K562 (cell line): ENCODE measurements around the gene RHPN2. TPM values are rescaled to one million over a fixed set of nuclear protein-coding genes. Genes with fewer than 3 reads are reported as not detected.

Experiments
- ATAC-seq: fragments of 200-7000 bp; cut with Tn5 transposase; 3 replicates; pipeline ENCODE4 v1.9.1; 2020; ENCODE audit warnings: moderate library complexity
- BruUV-seq: library from RNA; stranded (reverse); fragments of 400-500 nt; replicated peaks from 2 replicates; lab custom pipeline; 2021; lab: Mats Ljungman, UMichigan
- CTCF ChIA-PET: fragments of 300-600 bp; formaldehyde crosslinking; extraction: SDS; loops from one replicate; lab custom pipeline; 2021; ENCODE audit warnings: low intra/inter-chr PET ratio; lab: Yijun Ruan, JAX
- POLR2A ChIA-PET: fragments of 300-600, 350-650 bp; sonication (Branson Sonifier 250); formaldehyde crosslinking; extraction: SDS; loops from one replicate; lab custom pipeline; 2021; ENCODE audit warnings: antibody characterized with exemption, inconsistent platforms; lab: Yijun Ruan, JAX
- DNase-seq, 4 experiments: peaks; one replicate each; pipeline versions ENCODE4 v3.0.0 to v3.0.0-alpha.2; 2011 to 2018; ENCODE audit warnings: low spot score in 3 of 4, mixed read lengths in 3 of 4; ENCODE audit errors: extremely low read depth in 1 of 4
- FAIRE-seq: peaks from 2 replicates; lab custom pipeline; 2011; peaks lifted over from hg19 to GRCh38; lab: Jason Lieb, UNC
- H2AFZ ChIP-seq: 2 replicates; pipeline ENCODE4 v1.6.0; 2011; ENCODE audit warnings: low read depth, low read length, control low read depth, inconsistent platforms
- H3K27ac ChIP-seq: fragments of 200-600 bp; 3 replicates; pipeline ENCODE4 v1.8.0; 2011; ENCODE audit warnings: low read depth, mild to moderate bottlenecking, control low read depth, inconsistent platforms, low read length, moderate library complexity, mixed read lengths; ENCODE audit errors: extremely low read depth
- H3K27me3 ChIP-seq, 2 experiments: fragments of 300-600 bp in 1 of 2; 2 replicates in 1 of 2; 3 replicates in 1 of 2; pipeline versions ENCODE4 v1.6.0 to v1.8.0; 2011; ENCODE audit warnings: inconsistent platforms in 2 of 2, low read length in 2 of 2, mild to moderate bottlenecking in 1 of 2, mixed read lengths in 1 of 2, moderate library complexity in 1 of 2; ENCODE audit not compliant: control insufficient read depth in 2 of 2, insufficient read depth in 2 of 2
- H3K36me3 ChIP-seq: fragments of 300-600 bp; 3 replicates; pipeline ENCODE4 v1.8.0; 2011; ENCODE audit warnings: mild to moderate bottlenecking, low read length, inconsistent platforms; ENCODE audit not compliant: control insufficient read depth, insufficient read depth
- H3K4me1 ChIP-seq, 2 experiments: fragments of 200-600 bp in 1 of 2; replicated peaks in 1 of 2; 2 replicates in 1 of 2; 3 replicates in 1 of 2; pipeline versions ENCODE4 v1.5.1 to v1.8.0; 2011; ENCODE audit warnings: inconsistent platforms in 2 of 2, low read length in 2 of 2, mild to moderate bottlenecking in 1 of 2, mixed read lengths in 1 of 2, moderate library complexity in 1 of 2; ENCODE audit not compliant: control insufficient read depth in 2 of 2, insufficient read depth in 2 of 2
- H3K4me2 ChIP-seq: 2 replicates; pipeline ENCODE4 v1.6.1; 2011; ENCODE audit warnings: low read length, control low read depth, inconsistent platforms, mixed read lengths; ENCODE audit not compliant: insufficient read depth
- H3K4me3 ChIP-seq: fragments of 200-600 bp; sonication (generic), shearing (Covaris generic); 2 replicates; pipeline ENCODE4 v1.5.1; 2016; ENCODE audit warnings: control low read depth, inconsistent platforms
- H3K79me2 ChIP-seq: fragments of 200-600 bp; 3 replicates; pipeline ENCODE4 v1.8.0; 2011; ENCODE audit warnings: low read length, inconsistent platforms; ENCODE audit not compliant: control insufficient read depth, insufficient read depth
- H3K9ac ChIP-seq, 2 experiments: 2 replicates each; pipeline versions ENCODE4 v1.6.0 to v1.6.1; 2011; ENCODE audit warnings: low read depth in 2 of 2, low read length in 2 of 2, control low read depth in 1 of 2, inconsistent platforms in 1 of 2, mild to moderate bottlenecking in 1 of 2, mixed read lengths in 1 of 2; ENCODE audit not compliant: insufficient read depth in 1 of 2
- H3K9me1 ChIP-seq: one replicate; pipeline ENCODE4 v1.6.0; 2011; ENCODE audit warnings: inconsistent platforms, mild to moderate bottlenecking, low read length, moderate library complexity; ENCODE audit not compliant: control insufficient read depth, insufficient read depth
- H3K9me3 ChIP-seq: replicated peaks from 2 replicates; pipeline ENCODE4 v1.5.1; 2011; ENCODE audit warnings: low read depth, low read length, inconsistent platforms; ENCODE audit not compliant: control insufficient read depth, insufficient read depth
- H4K20me1 ChIP-seq: replicated peaks from 2 replicates; pipeline ENCODE4 v1.6.1; 2011; ENCODE audit warnings: low read length, inconsistent platforms, mixed read lengths; ENCODE audit not compliant: control insufficient read depth, insufficient read depth
- CEBPB ChIP-seq: fragments of 450-650 bp; IDR thresholded peaks from 2 replicates; pipeline ENCODE4 v1.6.1; 2016; ENCODE audit warnings: missing genetic modification characterization, missing compliant biosample characterization
- NFIC ChIP-seq: fragments of 450-650 bp; IDR thresholded peaks from 2 replicates; pipeline ENCODE4 v1.6.1; 2017; ENCODE audit warnings: mild to moderate bottlenecking, inconsistent platforms
- WGBS: fragments of 100-300 bp; shearing (Covaris generic); methylation state at CpG from one replicate; pipeline ENCODE4 v1.1.6; 2016; ENCODE audit warnings: low coverage, mixed read lengths; ENCODE audit not compliant: insufficient coverage; ENCODE audit errors: missing lambda C conversion rate; 5-methylcytosine and 5-hydroxymethylcytosine counted together
- in situ Hi-C: fragments of 300-500 bp; cut with MboI; formaldehyde crosslinking; loops from 4 replicates; pipeline ENCODE4 v1.15.0; 2018; ENCODE audit warnings: inconsistent platforms, mixed read lengths
- intact Hi-C: fragments of 100-400 bp; cut with micrococcal nuclease; formaldehyde crosslinking; loops from 2 replicates; pipeline ENCODE4 v1.14.2; 2022
- polyA plus RNA-seq, 8 experiments: library from polyadenylated mRNA; depleted of rRNA in 4 of 8; stranded (reverse) in 5 of 8; unstranded in 3 of 8; fragments of >200 nt; fragmentation: Nextera tagmentation in 2 of 8; fragmentation: Illumina TruSeq in 1 of 8; extraction: Ambion mirVana in 2 of 8; extraction: Trizol in 1 of 8; gene quantifications; 2 replicates each; pipeline versions ENCODE4 v1.2.1 to v1.2.3, GENCODE V29; 2011 to 2014; ENCODE audit warnings: inconsistent platforms in 1 of 8, missing spikeins in 1 of 8
- total RNA-seq, 7 experiments: library from RNA; depleted of rRNA in 6 of 7; stranded (reverse); fragments of >200 nt in 6 of 7; fragmentation: Illumina TruSeq in 2 of 7; extraction: Trizol in 2 of 7; gene quantifications; 2 replicates each; pipeline versions ENCODE4 v1.2.1 to v1.2.3, GENCODE V29; 2011 to 2021; ENCODE audit warnings: low replicate concordance in 1 of 7
- TF ChIP-seq, protein P1 (sequence below): fragments of 450-650 bp; IDR thresholded peaks from 2 replicates; pipeline ENCODE4 v1.6.1; 2016; ENCODE audit warnings: mild to moderate bottlenecking
- TF ChIP-seq, protein P2 (sequence below): fragments of 250-450 bp; sonication (Bioruptor Pico); IDR thresholded peaks from 2 replicates; pipeline ENCODE4 v1.5.0; 2021; ENCODE audit warnings: mild to moderate bottlenecking, moderate library complexity

The RHPN2 gene
- total and polyA plus RNA-seq, 9 of the 15 experiments (the other 6 are each of a cell fraction or from before 2014, with no cell fraction given) = 0.63 to 9.9 (median 3.2) TPM

DNA sequence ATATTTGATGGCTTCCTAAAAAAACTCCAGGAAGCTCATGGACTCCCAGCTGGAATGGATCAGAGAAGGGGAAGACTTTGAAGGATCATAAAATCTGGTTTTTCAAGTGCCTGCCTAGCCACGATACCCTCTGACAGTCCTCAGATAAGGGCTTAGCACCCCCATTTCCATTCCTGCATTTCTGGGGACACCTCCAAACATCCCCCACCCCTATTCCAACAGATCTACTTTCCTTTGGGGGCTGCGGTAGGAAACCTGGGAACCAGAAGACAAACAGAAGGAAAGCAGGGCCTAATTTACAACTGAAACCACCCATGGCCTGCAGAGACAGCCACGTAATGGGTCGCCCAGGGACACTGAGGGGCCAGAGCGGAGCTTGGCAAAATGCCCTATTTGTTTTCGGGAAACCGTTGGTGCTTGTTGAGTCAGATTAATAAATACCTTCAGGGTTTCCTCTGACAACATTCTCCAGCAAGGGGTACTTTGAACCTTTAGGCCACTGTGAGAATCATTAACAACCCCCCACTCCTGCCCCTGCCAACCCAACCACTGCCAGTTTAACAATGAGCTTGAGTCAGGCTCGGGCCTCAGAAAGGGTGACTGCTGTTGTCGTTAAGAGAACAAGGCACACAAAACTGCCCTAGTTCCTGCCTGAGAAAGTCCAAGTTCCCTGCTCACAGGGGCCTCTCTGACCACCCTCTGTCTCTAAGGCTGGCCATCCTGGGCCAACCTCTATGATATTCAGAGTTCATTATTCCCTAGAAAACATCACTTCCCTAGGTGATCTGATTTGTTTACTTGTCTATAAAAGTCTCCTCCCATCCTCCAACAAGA lies 23.5 kb downstream of the RHPN2 start:
- CTCF ChIA-PET = no interaction called here
- DNase-seq (no peak), FAIRE-seq (no peak), ATAC-seq (no peak)
- Histone ChIP-seq H3K4me1 (no peaks in the 10 kb centered on the region; a peak in 1 of 5 replicates), H3K9me1 (no peaks in the 10 kb centered on the region), H4K20me1 (no peaks in the 10 kb centered on the region), H3K9me3 (no peaks in the 10 kb centered on the region), H3K79me2 (no peaks in the 10 kb centered on the region), H3K27me3 (no peaks in the 10 kb centered on the region), H3K9ac (no peak overlapping the region), H3K36me3 (no peaks in the 10 kb centered on the region), H3K4me3 (no peak overlapping the region), H3K27ac (no peak overlapping the region), H2AFZ (no peak overlapping the region), H3K4me2 (no peak overlapping the region)
- intact Hi-C loops = no loop called here
- POLR2A ChIA-PET = interaction anchor here (1.0 kb wide), 1 partner anchor 9 kb away, joined by 4 read pairs; no protein-coding TSS in a partner anchor
- in situ Hi-C loops = no loop called here
- 55% methylated on average over 9 of the region's 9 CpGs for WGBS
- TSS peak; percentile 42 for BruUV-seq
- TF ChIP-seq, protein P1, sequence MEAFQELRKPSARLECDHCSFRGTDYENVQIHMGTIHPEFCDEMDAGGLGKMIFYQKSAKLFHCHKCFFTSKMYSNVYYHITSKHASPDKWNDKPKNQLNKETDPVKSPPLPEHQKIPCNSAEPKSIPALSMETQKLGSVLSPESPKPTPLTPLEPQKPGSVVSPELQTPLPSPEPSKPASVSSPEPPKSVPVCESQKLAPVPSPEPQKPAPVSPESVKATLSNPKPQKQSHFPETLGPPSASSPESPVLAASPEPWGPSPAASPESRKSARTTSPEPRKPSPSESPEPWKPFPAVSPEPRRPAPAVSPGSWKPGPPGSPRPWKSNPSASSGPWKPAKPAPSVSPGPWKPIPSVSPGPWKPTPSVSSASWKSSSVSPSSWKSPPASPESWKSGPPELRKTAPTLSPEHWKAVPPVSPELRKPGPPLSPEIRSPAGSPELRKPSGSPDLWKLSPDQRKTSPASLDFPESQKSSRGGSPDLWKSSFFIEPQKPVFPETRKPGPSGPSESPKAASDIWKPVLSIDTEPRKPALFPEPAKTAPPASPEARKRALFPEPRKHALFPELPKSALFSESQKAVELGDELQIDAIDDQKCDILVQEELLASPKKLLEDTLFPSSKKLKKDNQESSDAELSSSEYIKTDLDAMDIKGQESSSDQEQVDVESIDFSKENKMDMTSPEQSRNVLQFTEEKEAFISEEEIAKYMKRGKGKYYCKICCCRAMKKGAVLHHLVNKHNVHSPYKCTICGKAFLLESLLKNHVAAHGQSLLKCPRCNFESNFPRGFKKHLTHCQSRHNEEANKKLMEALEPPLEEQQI = no peak
- TF ChIP-seq NFIC (peak; percentile 62), CEBPB (tag) (no peak)
- TF ChIP-seq, protein P2, sequence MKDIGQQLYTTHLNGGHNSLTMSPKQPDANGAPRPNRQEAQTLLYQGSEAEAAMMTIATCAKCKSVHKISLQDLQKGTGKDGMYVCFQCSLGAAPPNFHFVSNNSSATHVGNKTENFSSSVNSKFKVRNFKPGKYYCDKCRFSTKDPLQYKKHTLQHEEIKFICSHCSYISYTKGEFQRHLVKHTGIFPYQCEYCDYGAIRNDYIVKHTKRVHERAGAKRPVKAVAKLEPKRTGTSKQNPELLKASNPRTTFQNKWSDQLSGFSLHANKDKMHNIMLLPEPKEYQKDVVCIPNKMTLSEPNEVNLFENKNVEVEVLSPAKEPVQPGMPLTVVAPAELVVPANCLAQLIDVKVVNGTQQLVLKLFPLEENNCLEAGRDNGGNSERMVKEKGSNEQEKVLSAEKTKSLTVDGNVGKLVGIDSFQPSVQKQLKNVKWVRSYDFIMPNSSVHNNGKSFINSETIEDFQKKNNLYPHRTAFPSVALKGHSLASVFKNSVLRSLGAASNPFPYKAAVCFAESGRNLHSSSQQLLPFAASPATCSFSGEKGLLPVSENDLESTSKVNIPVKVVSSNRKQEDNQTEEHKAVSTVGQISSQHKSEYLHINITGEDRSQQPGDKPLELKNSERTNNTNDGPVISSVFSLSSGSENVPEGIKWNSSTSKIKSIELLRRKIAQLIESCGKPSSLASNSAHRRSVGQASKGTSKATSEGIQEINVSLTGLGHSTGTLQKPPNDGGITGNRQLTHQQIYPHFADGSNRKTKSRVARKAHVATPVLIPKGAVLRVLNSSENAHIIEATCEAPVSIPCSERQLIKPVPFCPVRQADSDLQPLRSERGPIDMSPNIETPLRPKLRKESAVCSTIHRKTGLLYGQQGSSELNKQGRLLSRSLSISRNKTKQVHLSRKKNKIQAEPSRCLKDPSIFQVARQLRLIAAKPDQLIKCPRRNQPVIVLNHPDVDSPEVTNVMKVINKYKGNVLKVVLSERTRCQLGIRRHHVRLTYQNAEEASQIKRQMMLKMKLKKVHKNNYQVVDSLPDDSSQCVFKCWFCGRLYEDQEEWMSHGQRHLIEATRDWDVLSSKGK = no peak
